ENCODE results near the gene BPI. TPM values are rescaled to one million over a fixed set of nuclear protein-coding genes. Genes with fewer than 3 reads are reported as not detected.
"Not testable (repeated sequence)": the region's sequence is repeated elsewhere in the genome, so short reads cannot be mapped to it uniquely, and the experiment has no call there.

The BPI gene
- total RNA-seq, 2 donors from 2014 or later = 0.41 to 4.5 TPM

GRCh38 chr20:38283236-38283635, 20.7 kb upstream of the BPI start:
- TF ChIP-seq POLR2AphosphoS5 (IDR thresholded peaks at IDR 0.05) (no peak), POLR2A (IDR thresholded peaks at IDR 0.05) (no peak)
- TF ChIP-seq, protein P1, sequence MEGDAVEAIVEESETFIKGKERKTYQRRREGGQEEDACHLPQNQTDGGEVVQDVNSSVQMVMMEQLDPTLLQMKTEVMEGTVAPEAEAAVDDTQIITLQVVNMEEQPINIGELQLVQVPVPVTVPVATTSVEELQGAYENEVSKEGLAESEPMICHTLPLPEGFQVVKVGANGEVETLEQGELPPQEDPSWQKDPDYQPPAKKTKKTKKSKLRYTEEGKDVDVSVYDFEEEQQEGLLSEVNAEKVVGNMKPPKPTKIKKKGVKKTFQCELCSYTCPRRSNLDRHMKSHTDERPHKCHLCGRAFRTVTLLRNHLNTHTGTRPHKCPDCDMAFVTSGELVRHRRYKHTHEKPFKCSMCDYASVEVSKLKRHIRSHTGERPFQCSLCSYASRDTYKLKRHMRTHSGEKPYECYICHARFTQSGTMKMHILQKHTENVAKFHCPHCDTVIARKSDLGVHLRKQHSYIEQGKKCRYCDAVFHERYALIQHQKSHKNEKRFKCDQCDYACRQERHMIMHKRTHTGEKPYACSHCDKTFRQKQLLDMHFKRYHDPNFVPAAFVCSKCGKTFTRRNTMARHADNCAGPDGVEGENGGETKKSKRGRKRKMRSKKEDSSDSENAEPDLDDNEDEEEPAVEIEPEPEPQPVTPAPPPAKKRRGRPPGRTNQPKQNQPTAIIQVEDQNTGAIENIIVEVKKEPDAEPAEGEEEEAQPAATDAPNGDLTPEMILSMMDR (IDR thresholded peaks at IDR 0.05) = no peak
- Histone ChIP-seq H3K4me3 (no peak overlapping the region), H3K4me1 (replicated peaks) (no peaks in the 10 kb centered on the region), H3K27me3 (replicated peaks; ENCODE audit: insufficient read depth) (no peaks in the 10 kb centered on the region), H3K9me3 (no peaks in the 10 kb centered on the region), H3K27ac (no peak overlapping the region), H3K36me3 (no peaks in the 10 kb centered on the region)
- 97% methylated on average over 2 of the region's 2 CpGs for WGBS
- no peak for DNase-seq (ENCODE audit: low spot score)
- intact Hi-C loops (cut with DNase I) = no loop called here

DNA sequence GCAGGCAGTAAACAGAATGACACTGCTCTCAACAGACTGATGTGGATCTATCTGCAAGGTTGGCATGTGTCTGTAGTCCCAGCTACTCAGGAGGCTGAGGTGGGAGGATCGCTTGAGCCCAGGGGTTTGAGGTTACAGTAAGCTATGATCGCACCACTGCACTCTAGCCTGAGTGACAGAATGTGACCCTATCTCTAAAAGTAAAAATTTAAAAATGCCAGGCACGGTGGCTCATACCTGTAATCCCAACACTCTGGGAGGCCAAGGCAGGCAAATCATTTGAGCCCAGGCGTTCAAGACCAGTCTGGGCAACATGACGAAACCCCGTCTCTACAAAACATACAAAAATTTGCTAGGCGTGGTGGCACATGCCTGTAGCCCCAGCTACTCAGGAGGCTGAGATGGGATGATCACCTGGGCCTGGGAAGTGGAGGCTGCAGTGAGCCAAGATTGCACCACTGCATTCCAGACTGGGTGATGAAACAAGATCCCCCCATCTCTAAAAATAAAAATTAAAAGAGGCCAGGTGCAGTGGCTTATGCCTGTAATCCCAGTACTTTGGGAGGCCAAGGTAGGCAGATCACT, 19.8 kb upstream of the BPI start:
- H3K27ac ChIP-seq; DNase-seq (ENCODE audit: low spot score); H3K4me1 ChIP-seq (replicated peaks); H3K9me3 ChIP-seq; intact Hi-C loops (cut with DNase I); H3K36me3 ChIP-seq; H3K27me3 ChIP-seq (replicated peaks; ENCODE audit: insufficient read depth); H3K4me3 ChIP-seq: not testable (repeated sequence)
- WGBS = 93% methylated on average over 7 of the region's 7 CpGs

DNA sequence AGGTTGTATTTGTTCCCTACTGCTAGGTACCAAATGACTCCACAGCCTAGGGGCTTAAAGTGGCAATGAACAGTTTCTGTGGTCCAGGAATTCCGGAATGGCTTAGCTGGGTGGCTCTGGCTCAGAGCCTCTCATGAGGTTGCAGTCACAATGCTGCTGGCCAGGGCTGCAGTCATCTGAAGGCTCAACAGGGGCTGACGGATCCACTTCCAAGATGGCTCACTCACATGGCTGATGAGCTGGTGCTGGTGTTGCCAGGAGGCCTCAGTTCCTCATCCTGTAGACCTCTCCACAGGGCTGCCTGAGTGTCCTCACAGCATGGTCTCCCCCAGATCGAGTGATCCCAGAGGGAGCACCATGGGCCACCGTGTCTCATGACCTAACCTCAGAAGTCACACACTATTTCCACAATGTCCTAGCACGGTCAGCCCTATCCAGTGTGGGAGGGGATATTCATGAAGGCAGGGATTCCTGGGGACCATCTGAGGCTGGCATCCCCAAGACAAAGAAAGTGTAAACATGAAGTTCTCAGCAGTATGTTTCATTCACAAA, 19.0 kb upstream of the BPI start:
- no peaks in the 10 kb centered on the region for H3K36me3 ChIP-seq
- intact Hi-C loops (cut with DNase I) = no loop called here
- H3K9me3 ChIP-seq = no peaks in the 10 kb centered on the region
- no peak for TF ChIP-seq POLR2AphosphoS5 (IDR thresholded peaks at IDR 0.05)
- no peak for TF ChIP-seq POLR2A (IDR thresholded peaks at IDR 0.05)
- TF ChIP-seq, protein P1 (IDR thresholded peaks at IDR 0.05) = no peak
- no peak overlapping the region for H3K27ac ChIP-seq
- WGBS = 90% methylated on average over 5 of the region's 5 CpGs
- DNase-seq (ENCODE audit: low spot score) = no peak
- H3K27me3 ChIP-seq (replicated peaks; ENCODE audit: insufficient read depth) = no peaks in the 10 kb centered on the region
- H3K4me1 ChIP-seq (replicated peaks) = no peaks in the 10 kb centered on the region
- no peak overlapping the region for H3K4me3 ChIP-seq

GRCh38 chr20:38286586-38287531, 17.1 kb upstream of the BPI start:
- no peaks in the 10 kb centered on the region for H3K4me1 ChIP-seq (replicated peaks)
- no peaks in the 10 kb centered on the region for H3K36me3 ChIP-seq
- H3K27me3 ChIP-seq (replicated peaks; ENCODE audit: insufficient read depth) = no peaks in the 10 kb centered on the region
- intact Hi-C loops (cut with DNase I) = no loop called here
- H3K9me3 ChIP-seq = no peaks in the 10 kb centered on the region
- no peak overlapping the region for H3K4me3 ChIP-seq
- 45% methylated on average over 16 of the region's 16 CpGs for WGBS
- no peak for DNase-seq (ENCODE audit: low spot score)
- H3K27ac ChIP-seq = no peak overlapping the region
- TF ChIP-seq POLR2A (IDR thresholded peaks at IDR 0.05) = no peak
- TF ChIP-seq, protein P1 (IDR thresholded peaks at IDR 0.05) = no peak
- no peak for TF ChIP-seq POLR2AphosphoS5 (IDR thresholded peaks at IDR 0.05)
